Neural cell (in vitro differentiated cells): ENCODE measurements around the gene LYPD4. TPM values are rescaled to one million over a fixed set of nuclear protein-coding genes. Genes with fewer than 3 reads are reported as not detected.

ENCODE experiments used
- H2AFZ ChIP-seq: fragments of 200-600, 300-800 bp; sonication (generic), shearing (Covaris generic); 2 replicates; pipeline ENCODE4 v1.6.0; 2014; ENCODE audit warnings: low read depth, mild to moderate bottlenecking, antibody characterized with exemption, low read length, moderate library complexity
- H3F3A ChIP-seq: fragments of 200-600 bp; shearing (Covaris generic); 2 replicates; pipeline ENCODE4 v1.6.1; 2016; ENCODE audit warnings: mild to moderate bottlenecking, moderate library complexity, mixed read lengths, antibody characterized with exemption, low read length; ENCODE audit not compliant: insufficient read depth, poor library complexity, severe bottlenecking
- H3K27ac ChIP-seq: fragments of 200-600, 300-800 bp; sonication (generic), shearing (Covaris generic); 2 replicates; pipeline ENCODE4 v1.5.1; 2014; ENCODE audit warnings: mild to moderate bottlenecking, low read length, moderate library complexity
- H3K27me3 ChIP-seq: fragments of 300-800, 200-600 bp; sonication (generic), shearing (Covaris generic); 2 replicates; pipeline ENCODE4 v1.6.0; 2014; ENCODE audit warnings: mild to moderate bottlenecking, low read depth, low read length, moderate library complexity; ENCODE audit not compliant: insufficient read depth
- H3K36me3 ChIP-seq: fragments of 300-800, 200-600 bp; sonication (generic), shearing (Covaris generic); 2 replicates; pipeline ENCODE4 v1.5.1; 2014; ENCODE audit warnings: mild to moderate bottlenecking, antibody characterized with exemption, low read length, moderate library complexity; ENCODE audit not compliant: insufficient read depth
- H3K4me2 ChIP-seq: fragments of 300-800, 200-600 bp; sonication (generic), shearing (Covaris generic); 2 replicates; pipeline ENCODE4 v1.6.0; 2014; ENCODE audit warnings: mild to moderate bottlenecking, low read length
- H3K4me3 ChIP-seq: fragments of 300-800, 200-600 bp; sonication (generic), shearing (Covaris generic); 2 replicates; pipeline ENCODE4 v1.5.1; 2014; ENCODE audit warnings: mild to moderate bottlenecking, low read length, moderate library complexity
- H3K79me2 ChIP-seq: fragments of 200-600 bp; shearing (Covaris generic); replicated peaks from 2 replicates; pipeline ENCODE4 v1.6.0; 2014; ENCODE audit warnings: mild to moderate bottlenecking, low read length, moderate library complexity; ENCODE audit not compliant: insufficient read depth
- H3K9ac ChIP-seq: fragments of 300-800, 200-600 bp; sonication (generic), shearing (Covaris generic); 2 replicates; pipeline ENCODE4 v1.6.1; 2016; ENCODE audit warnings: mild to moderate bottlenecking, low read length, mixed read lengths
- H3K9me2 ChIP-seq: fragments of 200-600 bp; shearing (Covaris generic); 2 replicates; pipeline ENCODE4 v1.6.1; 2016; ENCODE audit warnings: mild to moderate bottlenecking, low read length, mixed read lengths; ENCODE audit not compliant: insufficient read depth
- H3K9me3 ChIP-seq: fragments of 200-600, 300-800 bp; sonication (generic), shearing (Covaris generic); 2 replicates; pipeline ENCODE4 v1.6.1; 2016; ENCODE audit warnings: mild to moderate bottlenecking, mixed run types, low read length, moderate library complexity, mixed read lengths
- H4K20me1 ChIP-seq: fragments of 200-600 bp; shearing (Covaris generic); 2 replicates; pipeline ENCODE4 v1.6.1; 2016; ENCODE audit warnings: mild to moderate bottlenecking, mixed run types; ENCODE audit not compliant: insufficient read depth
- CTCF ChIP-seq: fragments of 450-650 bp; IDR thresholded peaks from 2 replicates; pipeline ENCODE4 v1.5.1; 2014; ENCODE audit warnings: antibody characterized with exemption, mild to moderate bottlenecking, moderate library complexity; ENCODE audit not compliant: poor library complexity, severe bottlenecking
- EP300 ChIP-seq: fragments of 450-650 bp; conservative IDR thresholded peaks from 2 replicates; pipeline ENCODE4 v1.6.1; 2014; ENCODE audit warnings: antibody characterized with exemption, mild to moderate bottlenecking, moderate library complexity; ENCODE audit not compliant: poor library complexity, severe bottlenecking
- EZH2 ChIP-seq: fragments of 200-600, 300-800 bp; shearing (Covaris generic), sonication (generic); IDR thresholded peaks from 2 replicates; pipeline ENCODE4 v1.6.1; 2014; ENCODE audit warnings: antibody characterized with exemption, low read length, borderline replicate concordance, mild to moderate bottlenecking; ENCODE audit not compliant: insufficient read depth, poor library complexity, severe bottlenecking
- MXI1 ChIP-seq: fragments of 450-650 bp; conservative IDR thresholded peaks from 2 replicates; pipeline ENCODE4 v1.6.1; 2014; ENCODE audit warnings: antibody characterized with exemption, mild to moderate bottlenecking; ENCODE audit not compliant: poor library complexity, severe bottlenecking
- POLR2AphosphoS5 ChIP-seq: IDR thresholded peaks from 2 replicates; pipeline ENCODE4 v1.6.1; 2012
- RAD21 ChIP-seq: fragments of 450-650 bp; conservative IDR thresholded peaks from 2 replicates; pipeline ENCODE4 v1.6.1; 2014; ENCODE audit warnings: antibody characterized with exemption, mild to moderate bottlenecking, moderate library complexity
- SMC3 ChIP-seq: fragments of 450-650 bp; conservative IDR thresholded peaks from 2 replicates; pipeline ENCODE4 v1.6.1; 2014; ENCODE audit warnings: antibody characterized with exemption, mild to moderate bottlenecking, moderate library complexity; ENCODE audit not compliant: poor library complexity
- TAF1 ChIP-seq: IDR thresholded peaks from 2 replicates; pipeline ENCODE4 v1.6.1; 2012; ENCODE audit warnings: low read depth
- polyA plus RNA-seq: library from polyadenylated mRNA; depleted of rRNA; stranded (reverse); fragments of >200 nt; gene quantifications from 2 replicates; pipeline ENCODE4 v1.2.3, GENCODE V29; 2014
- TF ChIP-seq, protein P1 (sequence below): IDR thresholded peaks from 2 replicates; pipeline ENCODE4 v1.6.1; 2012; ENCODE audit warnings: borderline replicate concordance

Gene LYPD4
- polyA plus RNA-seq, 1 donor from 2014 or later = not detected

- H3K9me2 ChIP-seq = no peaks in the 10 kb centered on the region
- H3K4me2 ChIP-seq = no peak overlapping the region
- no peak overlapping the region for H2AFZ ChIP-seq
- no peak overlapping the region for H3K27ac ChIP-seq
- no peak for TF ChIP-seq MXI1
- peaks cover 3% of the 10 kb centered on the region for H3K27me3 ChIP-seq
- H3K79me2 ChIP-seq = no peaks in the 10 kb centered on the region
- H3K36me3 ChIP-seq = no peaks in the 10 kb centered on the region
- H3K4me3 ChIP-seq = no peak overlapping the region
- no peak overlapping the region for H3K9ac ChIP-seq
- no peaks in the 10 kb centered on the region for H4K20me1 ChIP-seq
- H3K9me3 ChIP-seq = no peaks in the 10 kb centered on the region
- no peaks in the 10 kb centered on the region for H3F3A ChIP-seq
Measured at GRCh38 chr19:41851456-41851855, 7.0 kb upstream of the LYPD4 start.

DNA sequence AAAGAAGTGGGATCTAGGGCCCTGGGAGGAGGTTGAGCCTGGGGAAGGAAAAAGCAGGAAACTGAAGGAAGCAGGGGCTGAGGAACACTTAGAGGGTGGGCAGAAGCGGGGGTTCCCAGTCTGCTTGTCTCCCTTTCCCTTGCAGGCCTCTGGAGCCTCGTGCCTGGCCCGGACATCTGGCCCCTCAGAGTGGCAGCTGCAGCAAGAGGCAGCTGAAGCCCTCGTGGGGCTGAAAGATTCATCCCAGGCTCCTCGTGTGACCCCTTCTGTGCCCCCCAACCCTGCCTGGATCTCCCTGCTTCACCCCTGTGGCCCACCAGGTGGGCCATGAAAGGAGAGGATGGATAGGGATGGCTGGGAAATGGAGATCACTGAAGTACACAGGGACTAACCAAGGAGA, 5.9 kb upstream of the LYPD4 start:
- no peaks in the 10 kb centered on the region for H3F3A ChIP-seq
- H3K9me3 ChIP-seq = no peaks in the 10 kb centered on the region
- no peaks in the 10 kb centered on the region for H3K36me3 ChIP-seq
- H3K9me2 ChIP-seq = no peaks in the 10 kb centered on the region
- H3K27me3 ChIP-seq = peaks cover 3% of the 10 kb centered on the region
- no peak overlapping the region for H3K4me3 ChIP-seq
- H4K20me1 ChIP-seq = no peaks in the 10 kb centered on the region
- TF ChIP-seq POLR2AphosphoS5 = no peak
- TF ChIP-seq EP300 = no peak
- no peak for TF ChIP-seq EZH2
- TF ChIP-seq MXI1 = no peak
- TF ChIP-seq CTCF = no peak
- no peak for TF ChIP-seq RAD21
- no peak for TF ChIP-seq SMC3
- no peak for TF ChIP-seq TAF1
- TF ChIP-seq, protein P1, sequence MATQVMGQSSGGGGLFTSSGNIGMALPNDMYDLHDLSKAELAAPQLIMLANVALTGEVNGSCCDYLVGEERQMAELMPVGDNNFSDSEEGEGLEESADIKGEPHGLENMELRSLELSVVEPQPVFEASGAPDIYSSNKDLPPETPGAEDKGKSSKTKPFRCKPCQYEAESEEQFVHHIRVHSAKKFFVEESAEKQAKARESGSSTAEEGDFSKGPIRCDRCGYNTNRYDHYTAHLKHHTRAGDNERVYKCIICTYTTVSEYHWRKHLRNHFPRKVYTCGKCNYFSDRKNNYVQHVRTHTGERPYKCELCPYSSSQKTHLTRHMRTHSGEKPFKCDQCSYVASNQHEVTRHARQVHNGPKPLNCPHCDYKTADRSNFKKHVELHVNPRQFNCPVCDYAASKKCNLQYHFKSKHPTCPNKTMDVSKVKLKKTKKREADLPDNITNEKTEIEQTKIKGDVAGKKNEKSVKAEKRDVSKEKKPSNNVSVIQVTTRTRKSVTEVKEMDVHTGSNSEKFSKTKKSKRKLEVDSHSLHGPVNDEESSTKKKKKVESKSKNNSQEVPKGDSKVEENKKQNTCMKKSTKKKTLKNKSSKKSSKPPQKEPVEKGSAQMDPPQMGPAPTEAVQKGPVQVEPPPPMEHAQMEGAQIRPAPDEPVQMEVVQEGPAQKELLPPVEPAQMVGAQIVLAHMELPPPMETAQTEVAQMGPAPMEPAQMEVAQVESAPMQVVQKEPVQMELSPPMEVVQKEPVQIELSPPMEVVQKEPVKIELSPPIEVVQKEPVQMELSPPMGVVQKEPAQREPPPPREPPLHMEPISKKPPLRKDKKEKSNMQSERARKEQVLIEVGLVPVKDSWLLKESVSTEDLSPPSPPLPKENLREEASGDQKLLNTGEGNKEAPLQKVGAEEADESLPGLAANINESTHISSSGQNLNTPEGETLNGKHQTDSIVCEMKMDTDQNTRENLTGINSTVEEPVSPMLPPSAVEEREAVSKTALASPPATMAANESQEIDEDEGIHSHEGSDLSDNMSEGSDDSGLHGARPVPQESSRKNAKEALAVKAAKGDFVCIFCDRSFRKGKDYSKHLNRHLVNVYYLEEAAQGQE = no peak
- H3K27ac ChIP-seq = no peak overlapping the region
- no peak overlapping the region for H2AFZ ChIP-seq
- H3K9ac ChIP-seq = no peak overlapping the region
- H3K4me2 ChIP-seq = no peak overlapping the region
- H3K79me2 ChIP-seq = no peaks in the 10 kb centered on the region

GRCh38 chr19:41849067-41849466, 4.6 kb upstream of the LYPD4 start:
- Histone ChIP-seq H3K27me3 (peaks cover 3% of the 10 kb centered on the region), H3K9ac (no peak overlapping the region), H3F3A (no peaks in the 10 kb centered on the region), H3K4me2 (no peak overlapping the region), H3K9me2 (no peaks in the 10 kb centered on the region), H3K4me3 (no peak overlapping the region), H3K9me3 (no peaks in the 10 kb centered on the region), H3K79me2 (no peaks in the 10 kb centered on the region), H3K27ac (no peak overlapping the region), H2AFZ (no peak overlapping the region), H3K36me3 (no peaks in the 10 kb centered on the region), H4K20me1 (no peaks in the 10 kb centered on the region)
- TF ChIP-seq EZH2 = no peak
- TF ChIP-seq SMC3 = no peak
- TF ChIP-seq, protein P1 = no peak
- no peak for TF ChIP-seq POLR2AphosphoS5
- TF ChIP-seq CTCF = no peak
- TF ChIP-seq TAF1 = no peak
- TF ChIP-seq RAD21 = no peak
- TF ChIP-seq MXI1 = no peak
- TF ChIP-seq EP300 = no peak
